Ovary (tissue), 9 donors: ENCODE data around the gene IP6K1. TPM values are rescaled to one million over a fixed set of nuclear protein-coding genes. Genes with fewer than 3 reads are reported as not detected.

Source experiments
- DNase-seq, 5 donors: peaks; one replicate each; pipeline ENCODE4 v3.0.0-alpha.2; 2019 to 2020
- H3K27ac ChIP-seq, 2 donors: fragments of 200-600 bp; one replicate each; pipeline versions ENCODE4 v1.5.1 to v1.8.0; 2019 to 2022
- H3K27me3 ChIP-seq: fragments of 200-600 bp; one replicate; pipeline ENCODE4 v1.8.0; 2022
- H3K36me3 ChIP-seq: fragments of 200-600 bp; sonication (generic); one replicate; pipeline ENCODE4 v1.5.1; 2019
- H3K4me1 ChIP-seq: one replicate; pipeline ENCODE4 v1.8.1; 2013; ENCODE audit warnings: mild to moderate bottlenecking, moderate library complexity; ENCODE audit not compliant: insufficient read depth
- H3K4me3 ChIP-seq: fragments of 200-600 bp; sonication (generic); one replicate; pipeline ENCODE4 v1.5.1; 2017
- H3K9me3 ChIP-seq, 2 donors: fragments of 200-600 bp in 1 of 2; sonication (generic) in 1 of 2; one replicate each; pipeline versions ENCODE4 v1.5.1 to v1.8.1; 2013 to 2019; ENCODE audit warnings: mild to moderate bottlenecking in 1 of 2, moderate library complexity in 1 of 2
- EP300 ChIP-seq: sonication (generic); formaldehyde crosslinking; IDR thresholded peaks from one replicate; pipeline ENCODE4 v1.6.1; 2017; ENCODE audit warnings: antibody characterized with exemption
- POLR2A ChIP-seq: fragments of 450-650 bp; IDR thresholded peaks from one replicate; pipeline ENCODE4 v1.6.1; 2017; ENCODE audit warnings: antibody characterized with exemption, mild to moderate bottlenecking, moderate library complexity
- WGBS, 3 donors: extraction: QIAGEN DNeasy Blood & Tissue Kit in 1 of 3; methylation state at CpG; one replicate each; pipeline versions ENCODE4 v1.1.5 to v1.1.7; 2013 to 2017; 5-methylcytosine and 5-hydroxymethylcytosine counted together
- intact Hi-C, 4 donors: fragments of 100-400 bp; cut with DNase I; formaldehyde crosslinking; loops; one replicate each; pipeline versions ENCODE4 v1.11.0 to v1.15.1; 2022 to 2023
- polyA plus RNA-seq, 2 donors: library from polyadenylated mRNA; stranded (reverse); fragments of 200-250 nt in 1 of 2; fragments of 350-450 nt in 1 of 2; fragmentation: Illumina TruSeq in 1 of 2; extraction: RNeasy Lipid Tissue Mini Kit (QIAGEN cat#74804) in 1 of 2; gene quantifications; one replicate each; pipeline ENCODE4 v1.2.3, GENCODE V29; 2013 to 2014
- total RNA-seq, 7 donors: library from RNA; depleted of rRNA in 2 of 7; stranded (reverse); fragments of >200 nt in 2 of 7; fragmentation: NEBNext Ultra II Directional in 3 of 7; extraction: Animal tissue kit (Norgen Biotek cat#: 25700) in 3 of 7; gene quantifications; one replicate each; pipeline versions ENCODE4 v1.1.0 to v1.2.4, GENCODE V29; 2016 to 2023
- TF ChIP-seq, protein P1 (sequence below), 3 donors: fragments of 450-650 bp in 2 of 3; fragments of 200-600 bp in 1 of 3; IDR thresholded peaks; one replicate each; pipeline versions ENCODE4 v1.5.1 to v1.8.0; 2016 to 2022; ENCODE audit warnings: antibody characterized with exemption in 3 of 3, mild to moderate bottlenecking in 1 of 3
- donor health status: DM: no; HTN: no; CAD: no; lungs with moderate emphysema.
- donor health status: DM: no; HTN: no; CAD: no.
- donor health status: Bipolar disorder and iron deficiency.
- donor health status: DM: yes; HTN: yes; CAD: no.
- donor health status: DM: no; HTN: no; CAD: no.
- donor health status: DM: yes; HTN: yes; CAD: no.

IP6K1 gene
- total and polyA plus RNA-seq, 9 donors: 27.9 to 52.4 (median 47.0) TPM

DNA sequence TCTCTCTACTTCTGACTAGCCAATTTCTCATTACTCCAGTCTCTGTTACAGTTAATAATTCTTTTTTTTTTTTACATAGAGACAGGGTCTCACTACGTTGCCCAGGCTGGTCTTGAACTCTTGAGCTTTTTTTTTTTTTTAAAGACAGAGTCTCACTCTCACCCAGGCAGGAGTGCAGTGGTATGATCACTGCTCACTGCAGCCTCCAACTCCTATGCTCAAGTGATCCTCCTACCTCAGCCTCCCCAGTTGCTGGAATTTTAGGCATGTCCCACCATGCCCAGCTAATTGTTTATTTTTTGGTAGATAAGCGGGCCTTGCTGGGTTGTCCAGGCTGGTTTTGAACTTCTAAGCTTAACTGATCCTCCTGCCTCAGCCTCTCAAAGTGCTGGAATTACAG lies 13.6 kb downstream of the IP6K1 start:
- intact Hi-C loops: no loop called here
- H3K27ac ChIP-seq: no peak overlapping the region
- 90 to 94% (median 93%) methylated on average over 2 of the region's 2 CpGs for WGBS, 3 donors
- H3K4me3 ChIP-seq: no peak overlapping the region
- no peaks in the 10 kb centered on the region for H3K36me3 ChIP-seq
- peaks cover 13% of the 10 kb centered on the region for H3K4me1 ChIP-seq
- TF ChIP-seq, protein P1, sequence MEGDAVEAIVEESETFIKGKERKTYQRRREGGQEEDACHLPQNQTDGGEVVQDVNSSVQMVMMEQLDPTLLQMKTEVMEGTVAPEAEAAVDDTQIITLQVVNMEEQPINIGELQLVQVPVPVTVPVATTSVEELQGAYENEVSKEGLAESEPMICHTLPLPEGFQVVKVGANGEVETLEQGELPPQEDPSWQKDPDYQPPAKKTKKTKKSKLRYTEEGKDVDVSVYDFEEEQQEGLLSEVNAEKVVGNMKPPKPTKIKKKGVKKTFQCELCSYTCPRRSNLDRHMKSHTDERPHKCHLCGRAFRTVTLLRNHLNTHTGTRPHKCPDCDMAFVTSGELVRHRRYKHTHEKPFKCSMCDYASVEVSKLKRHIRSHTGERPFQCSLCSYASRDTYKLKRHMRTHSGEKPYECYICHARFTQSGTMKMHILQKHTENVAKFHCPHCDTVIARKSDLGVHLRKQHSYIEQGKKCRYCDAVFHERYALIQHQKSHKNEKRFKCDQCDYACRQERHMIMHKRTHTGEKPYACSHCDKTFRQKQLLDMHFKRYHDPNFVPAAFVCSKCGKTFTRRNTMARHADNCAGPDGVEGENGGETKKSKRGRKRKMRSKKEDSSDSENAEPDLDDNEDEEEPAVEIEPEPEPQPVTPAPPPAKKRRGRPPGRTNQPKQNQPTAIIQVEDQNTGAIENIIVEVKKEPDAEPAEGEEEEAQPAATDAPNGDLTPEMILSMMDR (IDR thresholded peaks at IDR 0.05): no peak
- TF ChIP-seq EP300 (no peak), POLR2A (no peak)
- no peaks in the 10 kb centered on the region for H3K27me3 ChIP-seq
- H3K9me3 ChIP-seq: no peaks in the 10 kb centered on the region
- DNase-seq: peak in 1 of 5 donors; percentile 1

DNA sequence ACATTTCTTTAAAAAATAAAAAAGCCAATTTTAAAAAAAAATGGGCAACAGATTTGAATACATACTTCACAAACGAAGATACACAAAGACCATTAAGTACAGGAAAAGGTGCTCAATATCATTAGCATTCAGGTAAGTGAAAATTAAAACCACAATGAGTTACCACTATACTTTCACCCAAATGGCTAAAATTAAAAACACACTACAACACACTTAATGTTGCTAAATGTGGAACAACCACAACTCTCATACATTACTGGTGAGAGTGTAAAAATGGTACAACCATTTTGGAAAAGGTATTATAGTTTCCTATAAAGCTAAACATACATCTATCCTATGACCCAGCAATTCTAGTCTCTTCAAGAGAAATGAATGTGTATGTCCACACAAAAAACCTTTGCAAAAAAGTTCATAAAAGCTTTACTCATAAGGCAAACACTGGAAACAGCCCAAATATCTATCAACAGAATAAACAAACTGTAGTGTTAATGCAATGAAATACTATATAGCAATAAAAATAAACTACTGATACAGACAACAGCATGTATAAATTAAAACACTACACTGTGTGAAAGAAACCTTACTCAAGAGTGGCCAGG lies 14.9 kb downstream of the IP6K1 start:
- no peaks in the 10 kb centered on the region for H3K9me3 ChIP-seq
- DNase-seq: no peak
- H3K4me1 ChIP-seq: peaks cover 13% of the 10 kb centered on the region
- intact Hi-C loops: no loop called here
- no peaks in the 10 kb centered on the region for H3K27me3 ChIP-seq
- 61 to 79% (median 67%) methylated on average over 1 of the region's 1 CpG for WGBS, 3 donors
- H3K4me3 ChIP-seq: no peak overlapping the region
- TF ChIP-seq, protein P1 (IDR thresholded peaks at IDR 0.05): no peak
- TF ChIP-seq EP300 (no peak), POLR2A (no peak)
- no peaks in the 10 kb centered on the region for H3K36me3 ChIP-seq
- H3K27ac ChIP-seq: no peak overlapping the region

GRCh38 chr3:49769926-49770325 lies 16.4 kb downstream of the IP6K1 start:
- TF ChIP-seq, protein P1 (IDR thresholded peaks at IDR 0.05): no peak
- TF ChIP-seq EP300 (no peak), POLR2A (no peak)

GRCh38 chr3:49769286-49769915 lies 16.9 kb downstream of the IP6K1 start:
- no peaks in the 10 kb centered on the region for H3K27me3 ChIP-seq
- DNase-seq: no peak
- 68 to 88% (median 85%) methylated on average over 3 of the region's 3 CpGs for WGBS, 3 donors
- peaks cover 8% of the 10 kb centered on the region for H3K4me1 ChIP-seq
- intact Hi-C loops: no loop called here
- H3K9me3 ChIP-seq: no peaks in the 10 kb centered on the region
- no peak overlapping the region for H3K4me3 ChIP-seq
- TF ChIP-seq, protein P1 (IDR thresholded peaks at IDR 0.05): no peak
- TF ChIP-seq POLR2A: no peak
- no peak for TF ChIP-seq EP300
- H3K36me3 ChIP-seq: no peaks in the 10 kb centered on the region
- no peak overlapping the region for H3K27ac ChIP-seq

More at GRCh38 chr3:49769926-49770325, 16.4 kb downstream of the IP6K1 start:
- intact Hi-C loops: no loop called here
- Histone ChIP-seq H3K36me3 (no peaks in the 10 kb centered on the region), H3K27ac (no peak overlapping the region), H3K4me1 (peaks cover 8% of the 10 kb centered on the region), H3K4me3 (no peak overlapping the region), H3K9me3 (no peaks in the 10 kb centered on the region), H3K27me3 (no peaks in the 10 kb centered on the region)
- peak in 1 of 5 donors; percentile 4 for DNase-seq
